Keratinocyte (primary cell): Measurements from ENCODE around the gene SH3D21. TPM values are rescaled to one million over a fixed set of nuclear protein-coding genes. Genes with fewer than 3 reads are reported as not detected.

ENCODE experiments used
- DNase-seq: peaks from one replicate; pipeline ENCODE4 v3.0.0-alpha.2; 2011; ENCODE audit warnings: low read depth, missing footprints, low spot score
- FAIRE-seq: peaks from 2 replicates; lab custom pipeline; 2011; peaks lifted over from hg19 to GRCh38; lab: Jason Lieb, UNC
- H2AFZ ChIP-seq: 2 replicates; pipeline ENCODE4 v1.6.0; 2012; ENCODE audit warnings: low read length, control low read depth, inconsistent platforms; ENCODE audit not compliant: control insufficient read depth
- H3K27ac ChIP-seq: 2 replicates; pipeline ENCODE4 v1.5.1; 2011; ENCODE audit warnings: low read length; ENCODE audit not compliant: control insufficient read depth, insufficient read depth
- H3K27me3 ChIP-seq: 3 replicates; pipeline ENCODE4 v1.6.0; 2011; ENCODE audit warnings: low read length; ENCODE audit not compliant: control insufficient read depth, insufficient read depth; ENCODE audit errors: extremely low read depth
- H3K36me3 ChIP-seq, 2 experiments: 2 replicates in 1 of 2; 3 replicates in 1 of 2; pipeline ENCODE4 v1.5.1; 2011; ENCODE audit warnings: low read length in 2 of 2, mild to moderate bottlenecking in 1 of 2; ENCODE audit not compliant: control insufficient read depth in 2 of 2, insufficient read depth in 2 of 2; ENCODE audit errors: extremely low read depth in 1 of 2
- H3K4me1 ChIP-seq: 3 replicates; pipeline ENCODE4 v1.5.1; 2011; ENCODE audit warnings: low read length; ENCODE audit not compliant: control insufficient read depth, insufficient read depth; ENCODE audit errors: extremely low read depth
- H3K4me2 ChIP-seq: 3 replicates; pipeline ENCODE4 v1.6.0; 2011; ENCODE audit warnings: low read depth, low read length; ENCODE audit not compliant: control insufficient read depth, insufficient read depth; ENCODE audit errors: extremely low read depth
- H3K4me3 ChIP-seq, 3 experiments: fragments of 200-600 bp in 1 of 3; sonication (generic) in 1 of 3; 2 replicates in 2 of 3; 3 replicates in 1 of 3; pipeline ENCODE4 v1.5.1; 2011 to 2016; ENCODE audit warnings: low read length in 3 of 3, mild to moderate bottlenecking in 3 of 3, control low read depth in 2 of 3, inconsistent platforms in 1 of 3, low read depth in 1 of 3, mixed read lengths in 1 of 3, mixed run types in 1 of 3, moderate library complexity in 1 of 3; ENCODE audit not compliant: control insufficient read depth in 2 of 3, insufficient read depth in 2 of 3; ENCODE audit errors: extremely low read depth in 1 of 3
- H3K79me2 ChIP-seq: 2 replicates; pipeline ENCODE4 v1.6.0; 2012; ENCODE audit warnings: low read length; ENCODE audit not compliant: control insufficient read depth, insufficient read depth
- H3K9ac ChIP-seq: 3 replicates; pipeline ENCODE4 v1.6.0; 2011; ENCODE audit warnings: low read length; ENCODE audit not compliant: control insufficient read depth, insufficient read depth; ENCODE audit errors: extremely low read depth
- H3K9me1 ChIP-seq: 3 replicates; pipeline ENCODE4 v1.6.0; 2011; ENCODE audit warnings: low read length; ENCODE audit not compliant: control insufficient read depth, insufficient read depth; ENCODE audit errors: extremely low read depth
- H3K9me3 ChIP-seq: 2 replicates; pipeline ENCODE4 v1.5.1; 2012; ENCODE audit warnings: low read depth, low read length; ENCODE audit not compliant: control insufficient read depth
- H4K20me1 ChIP-seq: 3 replicates; pipeline ENCODE4 v1.6.0; 2011; ENCODE audit warnings: low read length; ENCODE audit not compliant: control insufficient read depth, insufficient read depth; ENCODE audit errors: extremely low read depth
- CTCF ChIP-seq, 3 experiments: IDR thresholded peaks in 1 of 3; conservative IDR thresholded peaks in 1 of 3; optimal IDR thresholded peaks in 1 of 3; 2 replicates in 2 of 3; 3 replicates in 1 of 3; pipeline versions ENCODE3 to v1.5.1; 2011; ENCODE audit warnings: low read length in 3 of 3, mild to moderate bottlenecking in 3 of 3, moderate library complexity in 2 of 3, control low read depth in 1 of 3, inconsistent platforms in 1 of 3; ENCODE audit not compliant: insufficient read depth in 2 of 3; ENCODE audit errors: extremely low read depth in 1 of 3
- EZH2 ChIP-seq: IDR thresholded peaks from one replicate; pipeline ENCODE4 v1.6.1; 2012; ENCODE audit warnings: inconsistent platforms, mild to moderate bottlenecking, low read length, moderate library complexity
- dilution Hi-C: fragments of 300-500 bp; cut with MboI; formaldehyde crosslinking; loops from one replicate; pipeline ENCODE4 v1.7.0; 2020; ENCODE audit warnings: low sequenced_read_pairs; ENCODE audit not compliant: extremely low pct_ligation_motif_present
- polyA plus RNA-seq, 5 experiments: library from polyadenylated mRNA; depleted of rRNA in 3 of 5; stranded (reverse) in 3 of 5; stranded (forward) in 1 of 5; unstranded in 1 of 5; fragments of >200 nt; gene quantifications; 1 replicate in 1 of 5; 2 replicates in 3 of 5; 3 replicates in 1 of 5; pipeline versions ENCODE4 v1.2.1 to v1.2.3, GENCODE V29; 2011 to 2012; ENCODE audit warnings: missing spikeins in 2 of 5, low read depth in 1 of 5, low replicate concordance in 1 of 5

The SH3D21 gene
- polyA plus RNA-seq, 1 donor (not counting 4 experiments of a cell fraction or from before 2014, with no cell fraction given), result 7.1 TPM

GRCh38 chr1:36306902-36307456 lies 811 bp downstream of the SH3D21 start:
- Histone ChIP-seq H3K9ac (peak overlapping the region; percentile 81), H3K36me3 (peaks cover 13 to 30% of the 10 kb centered on the region in 2 experiments), H4K20me1 (no peaks in the 10 kb centered on the region), H3K4me2 (peak overlapping the region; percentile 88), H3K9me1 (no peaks in the 10 kb centered on the region), H3K4me1 (peaks cover 21% of the 10 kb centered on the region), H2AFZ (peak overlapping the region; percentile 74), H3K9me3 (no peaks in the 10 kb centered on the region), H3K27me3 (no peaks in the 10 kb centered on the region), H3K27ac (peak overlapping the region; percentile 89), H3K79me2 (peaks cover 10% of the 10 kb centered on the region), H3K4me3 (peak overlapping the region; percentile 58 to 86 (median 81))
- peak; percentile 49 for FAIRE-seq
- TF ChIP-seq CTCF (optimal IDR thresholded peaks at IDR 0.05 in 1 of 3, IDR thresholded peaks at IDR 0.05 in 1 of 3, conservative IDR thresholded peaks at IDR 0.05 in 1 of 3; ENCODE audit: extremely low read depth in 1 of 3, insufficient read depth in 2 of 3, low read length in 3 of 3) (no peak), EZH2 (no peak)
- dilution Hi-C loops, result no loop called here
- peak; percentile 81 for DNase-seq

- dilution Hi-C loops, result no loop called here
- FAIRE-seq, result no peak
- TF ChIP-seq CTCF (optimal IDR thresholded peaks at IDR 0.05 in 1 of 3, IDR thresholded peaks at IDR 0.05 in 1 of 3, conservative IDR thresholded peaks at IDR 0.05 in 1 of 3; ENCODE audit: extremely low read depth in 1 of 3, insufficient read depth in 2 of 3, low read length in 3 of 3) (no peak), EZH2 (no peak)
- H3K9me3 ChIP-seq, result no peaks in the 10 kb centered on the region
- H3K27me3 ChIP-seq, result no peaks in the 10 kb centered on the region
- H3K4me2 ChIP-seq, result peak overlapping the region; percentile 88
- H3K4me3 ChIP-seq, result peak overlapping the region; percentile 58 to 86 (median 81)
- peak overlapping the region; percentile 81 for H3K9ac ChIP-seq
- H4K20me1 ChIP-seq, result no peaks in the 10 kb centered on the region
- no peak overlapping the region for H2AFZ ChIP-seq
- peak overlapping the region; percentile 89 for H3K27ac ChIP-seq
- H3K9me1 ChIP-seq, result no peaks in the 10 kb centered on the region
- no peak for DNase-seq
- H3K79me2 ChIP-seq, result peaks cover 8% of the 10 kb centered on the region
- peaks cover 21% of the 10 kb centered on the region for H3K4me1 ChIP-seq
- H3K36me3 ChIP-seq, result peaks cover 8 to 23% of the 10 kb centered on the region in 2 experiments
These were observed 1.6 kb downstream of the SH3D21 start for GRCh38 chr1:36307601-36308330.
